Measurements from ENCODE around the gene TGM2.

DNA sequence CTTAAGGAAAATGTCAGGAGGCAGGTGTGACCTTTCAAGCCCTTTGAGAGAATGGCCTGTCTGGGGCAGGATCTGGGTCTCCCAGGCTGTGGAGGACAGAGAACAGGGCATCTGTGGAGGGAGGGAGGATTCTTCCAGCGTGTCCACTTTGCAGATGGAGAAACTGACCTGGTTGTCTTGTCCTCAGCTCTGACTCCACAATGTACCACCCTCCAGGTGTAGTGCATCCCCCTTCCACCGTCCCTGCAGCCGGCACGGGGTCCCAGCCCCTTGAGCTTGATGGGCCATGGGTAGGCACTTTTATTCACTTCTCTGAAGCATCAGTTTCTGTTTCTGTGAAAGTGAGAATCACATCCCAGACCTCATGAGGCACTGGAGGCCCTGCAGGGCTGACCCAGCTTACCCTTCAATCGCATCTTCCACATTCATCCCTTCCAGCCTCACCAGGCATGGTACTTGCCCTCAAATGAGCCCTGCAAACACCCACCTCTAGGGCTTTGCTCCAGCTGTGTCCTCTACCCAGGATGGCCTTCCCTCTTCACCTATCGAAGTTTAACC is 4.6 kb upstream of the TGM2 start:
- no peak for TF ChIP-seq CTCF (IDR thresholded peaks at IDR 0.05)
- no peak for TF ChIP-seq POLR2A (IDR thresholded peaks at IDR 0.05)
- no peak for TF ChIP-seq POLR2AphosphoS5 (IDR thresholded peaks at IDR 0.05)
- TF ChIP-seq EP300 (IDR thresholded peaks at IDR 0.05), result no peak
